HG03064 (cell line): ENCODE data around the gene PFDN4.
"Not testable (repeated sequence)": the region's sequence is repeated elsewhere in the genome, so short reads cannot be mapped to it uniquely, and the experiment has no call there.

Experiments used
- ATAC-seq: cut with Tn5 transposase; IDR thresholded peaks from one replicate; pipeline ENCODE4 v1.9.1; 2021; ENCODE audit warnings: low read depth; ENCODE audit not compliant: unreplicated experiment

PFDN4 gene

GRCh38 chr20:54263116-54263690, 55.3 kb downstream of the PFDN4 start:
- ATAC-seq, result no peak

- ATAC-seq, result not testable (repeated sequence)
Measured at GRCh38 chr20:54265791-54266190, 57.9 kb downstream of the PFDN4 start.

DNA sequence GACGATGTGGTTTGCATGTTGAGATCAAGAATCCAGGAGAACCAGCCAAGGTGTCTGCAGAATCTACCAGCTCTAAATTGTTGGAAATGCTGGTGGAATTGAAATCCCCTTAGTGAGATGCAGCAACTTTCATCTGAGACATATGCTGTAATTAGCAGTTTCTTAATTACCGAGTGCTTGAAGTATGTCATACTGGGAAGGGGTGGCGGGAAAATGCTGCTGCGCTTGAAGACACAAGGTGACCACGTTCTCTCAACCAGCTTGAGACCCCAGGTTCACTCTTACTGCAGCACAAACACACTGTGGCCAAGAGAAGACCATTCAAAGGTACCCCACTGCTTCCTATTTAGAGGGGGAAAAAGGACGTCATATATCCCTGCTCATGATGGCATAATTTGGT, 59.0 kb downstream of the PFDN4 start:
- no peak for ATAC-seq

GRCh38 chr20:54267483-54268003, 59.7 kb downstream of the PFDN4 start:
- no peak for ATAC-seq

- no peak for ATAC-seq
Measured at GRCh38 chr20:54268941-54269340, 61.1 kb downstream of the PFDN4 start.
